ENCODE data around the gene LCN1. TPM values are rescaled to one million over a fixed set of nuclear protein-coding genes. Genes with fewer than 3 reads are reported as not detected.

Gene LCN1
- total RNA-seq, 1 experiment from 2014 or later = not detected

DNA sequence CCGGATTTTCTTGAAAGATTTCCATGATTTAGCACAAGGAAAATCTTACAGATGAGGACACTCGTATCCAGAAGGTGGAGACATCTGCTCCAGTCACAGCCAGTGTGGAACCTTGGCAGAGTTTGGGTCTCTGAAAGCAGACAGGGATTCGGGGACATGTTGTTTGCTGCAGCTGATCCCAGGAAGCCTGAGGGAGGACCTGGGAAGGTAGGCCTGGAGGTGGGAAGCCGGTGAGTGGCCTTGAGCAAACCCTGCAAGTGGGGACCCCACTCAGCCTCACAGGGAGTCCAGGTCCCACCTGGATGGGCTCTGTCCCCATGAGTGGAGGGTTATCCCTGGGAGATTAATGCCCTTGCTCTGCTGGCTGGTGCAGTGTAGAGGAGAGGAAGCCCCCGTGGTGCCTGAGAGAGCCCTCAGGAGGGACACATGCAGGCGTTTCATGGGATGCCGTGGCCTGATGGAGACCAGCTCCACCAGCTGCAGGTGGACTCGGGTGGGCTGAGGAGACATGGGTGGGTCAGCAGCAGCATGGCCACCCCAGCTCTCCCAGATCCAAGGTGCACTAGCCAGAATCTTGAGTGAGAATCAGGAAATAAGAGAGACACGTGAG, 12.9 kb upstream of the LCN1 start:
- POLR2A ChIA-PET (ENCODE audit: unreplicated experiment) = no interaction called here
- Histone ChIP-seq H3K9me2 (ENCODE audit: insufficient read depth) (no peaks in the 10 kb centered on the region), H3F3A (ENCODE audit: insufficient read depth, low read depth) (no peaks in the 10 kb centered on the region), H3K27ac (no peak overlapping the region), H3K9me3 (ENCODE audit: insufficient read depth, low read depth) (no peaks in the 10 kb centered on the region), H3K27me3 (ENCODE audit: insufficient read depth, low read depth) (peaks cover 4% of the 10 kb centered on the region; the same call in 1 of the 2 replicates), H4K20me1 (ENCODE audit: insufficient read depth) (peaks cover 20% of the 10 kb centered on the region), H2AFZ (no peak overlapping the region), H3K36me3 (ENCODE audit: low read depth) (no peaks in the 10 kb centered on the region), H3K4me3 (no peak overlapping the region), H3K4me2 (no peak overlapping the region), H3K4me1 (replicated peaks; ENCODE audit: insufficient read depth) (no peaks in the 10 kb centered on the region), H3K79me2 (ENCODE audit: low read depth) (no peaks in the 10 kb centered on the region)
- no peak for DNase-seq
- TF ChIP-seq EZH2 (IDR thresholded peaks at IDR 0.05; ENCODE audit: low read depth) (no peak), CTCF (conservative IDR thresholded peaks at IDR 0.05) (no peak)
- no TSS peak for BruUV-seq (replicated peaks)
- intact Hi-C loops (cut with micrococcal nuclease; ENCODE audit: unreplicated experiment) = no loop called here
- CTCF ChIA-PET = no interaction called here

GRCh38 chr9:135509458-135509857, 11.8 kb upstream of the LCN1 start:
- H3K27ac ChIP-seq = no peak overlapping the region
- no peaks in the 10 kb centered on the region for H3K9me2 ChIP-seq (ENCODE audit: insufficient read depth)
- ChIA-PET CTCF (no interaction called here), POLR2A (ENCODE audit: unreplicated experiment) (no interaction called here)
- H3F3A ChIP-seq (ENCODE audit: insufficient read depth, low read depth) = no peaks in the 10 kb centered on the region
- intact Hi-C loops (cut with micrococcal nuclease; ENCODE audit: unreplicated experiment) = no loop called here
- H3K4me1 ChIP-seq (replicated peaks; ENCODE audit: insufficient read depth) = no peaks in the 10 kb centered on the region
- H3K27me3 ChIP-seq (ENCODE audit: insufficient read depth, low read depth) = peaks cover 4% of the 10 kb centered on the region; the same call in 1 of the 2 replicates
- peaks cover 8% of the 10 kb centered on the region for H4K20me1 ChIP-seq (ENCODE audit: insufficient read depth)
- H2AFZ ChIP-seq = no peak overlapping the region
- no peak for DNase-seq
- no peak for TF ChIP-seq CTCF (conservative IDR thresholded peaks at IDR 0.05)
- no peak for TF ChIP-seq EZH2 (IDR thresholded peaks at IDR 0.05; ENCODE audit: low read depth)
- no peak overlapping the region for H3K4me3 ChIP-seq
- H3K4me2 ChIP-seq = no peak overlapping the region
- no peaks in the 10 kb centered on the region for H3K79me2 ChIP-seq (ENCODE audit: low read depth)
- H3K36me3 ChIP-seq (ENCODE audit: low read depth) = no peaks in the 10 kb centered on the region
- BruUV-seq (replicated peaks) = no TSS peak
- no peaks in the 10 kb centered on the region for H3K9me3 ChIP-seq (ENCODE audit: insufficient read depth, low read depth)

GRCh38 chr9:135512241-135512603, 9.0 kb upstream of the LCN1 start:
- no peaks in the 10 kb centered on the region for H3K9me2 ChIP-seq (ENCODE audit: insufficient read depth)
- TF ChIP-seq EZH2 (IDR thresholded peaks at IDR 0.05; ENCODE audit: low read depth) (no peak), CTCF (conservative IDR thresholded peaks at IDR 0.05) (no peak)
- no TSS peak for BruUV-seq (replicated peaks)
- H3K36me3 ChIP-seq (ENCODE audit: low read depth) = no peaks in the 10 kb centered on the region
- H3K4me3 ChIP-seq = no peak overlapping the region
- H4K20me1 ChIP-seq (ENCODE audit: insufficient read depth) = no peaks in the 10 kb centered on the region
- H3K4me1 ChIP-seq (replicated peaks; ENCODE audit: insufficient read depth) = no peaks in the 10 kb centered on the region
- CTCF ChIA-PET = no interaction called here
- no peaks in the 10 kb centered on the region for H3K79me2 ChIP-seq (ENCODE audit: low read depth)
- H3K27me3 ChIP-seq (ENCODE audit: insufficient read depth, low read depth) = peaks cover 6% of the 10 kb centered on the region; the same call in 1 of the 2 replicates
- intact Hi-C loops (cut with micrococcal nuclease; ENCODE audit: unreplicated experiment) = no loop called here
- H3K27ac ChIP-seq = no peak overlapping the region
- DNase-seq = no peak
- H3K4me2 ChIP-seq = no peak overlapping the region
- no peaks in the 10 kb centered on the region for H3K9me3 ChIP-seq (ENCODE audit: insufficient read depth, low read depth)
- H3F3A ChIP-seq (ENCODE audit: insufficient read depth, low read depth) = no peaks in the 10 kb centered on the region
- H2AFZ ChIP-seq = no peak overlapping the region
- POLR2A ChIA-PET (ENCODE audit: unreplicated experiment) = no interaction called here

Data from PC-9 (cell line).